Glutamatergic neuron (in vitro differentiated cells): ENCODE data around the gene AARS2. TPM values are rescaled to one million over a fixed set of nuclear protein-coding genes. Genes with fewer than 3 reads are reported as not detected.
"Not testable (repeated sequence)": the region's sequence is repeated elsewhere in the genome, so short reads cannot be mapped to it uniquely, and the experiment has no call there.

Experiments
- DNase-seq: peaks from one replicate; pipeline ENCODE4 v3.0.0; 2022
- H3K27ac Mint-ChIP-seq: one replicate; pipeline ENCODE4 v1.8.0; 2020; ENCODE audit warnings: mild to moderate bottlenecking, mixed read lengths, inconsistent platforms; ENCODE audit not compliant: unreplicated experiment
- H3K27me3 Mint-ChIP-seq: one replicate; pipeline ENCODE4 v1.8.0; 2020; ENCODE audit warnings: mild to moderate bottlenecking, moderate library complexity, mixed read lengths, inconsistent platforms; ENCODE audit not compliant: unreplicated experiment
- H3K36me3 Mint-ChIP-seq: one replicate; pipeline ENCODE4 v1.8.0; 2020; ENCODE audit warnings: mild to moderate bottlenecking, mixed read lengths, inconsistent platforms; ENCODE audit not compliant: unreplicated experiment
- H3K4me1 Mint-ChIP-seq: one replicate; pipeline ENCODE4 v1.8.0; 2020; ENCODE audit warnings: mild to moderate bottlenecking, low read depth, mixed read lengths, inconsistent platforms; ENCODE audit not compliant: unreplicated experiment
- H3K4me3 Mint-ChIP-seq: one replicate; pipeline ENCODE4 v1.8.0; 2020; ENCODE audit warnings: mild to moderate bottlenecking, mixed read lengths, inconsistent platforms; ENCODE audit not compliant: unreplicated experiment
- H3K9me3 Mint-ChIP-seq: one replicate; pipeline ENCODE4 v1.8.0; 2020; ENCODE audit warnings: mild to moderate bottlenecking, moderate library complexity, mixed read lengths, inconsistent platforms; ENCODE audit not compliant: unreplicated experiment
- CTCF ChIP-seq: fragments of 200-600 bp; sonication (generic); IDR thresholded peaks from one replicate; pipeline ENCODE4 v1.5.0; 2021; ENCODE audit not compliant: partially characterized antibody, unreplicated experiment
- total RNA-seq: library from RNA; stranded (reverse); fragmentation: NEBNext Ultra II Directional; extraction: Animal tissue kit (Norgen Biotek cat#: 25700); gene quantifications from one replicate; pipeline ENCODE4 v1.2.1, GENCODE V29; 2021; ENCODE audit not compliant: unreplicated experiment

The AARS2 gene
- total RNA-seq, 1 donor from 2014 or later = 41.7 TPM

- Mint-ChIP-seq H3K27me3 (peaks cover 2% of the 10 kb centered on the region), H3K36me3 (peaks cover 6% of the 10 kb centered on the region), H3K4me1 (no peaks in the 10 kb centered on the region), H3K27ac (no peak overlapping the region), H3K9me3 (peaks cover 2% of the 10 kb centered on the region), H3K4me3 (no peak overlapping the region)
- DNase-seq = no peak
- no peak for TF ChIP-seq CTCF
These were observed 40.2 kb upstream of the AARS2 start for GRCh38 chr6:44353336-44353735.

GRCh38 chr6:44352259-44352658 lies 39.1 kb upstream of the AARS2 start:
- no peak for DNase-seq
- H3K4me3 Mint-ChIP-seq = no peak overlapping the region
- H3K27ac Mint-ChIP-seq = no peak overlapping the region
- peaks cover 2% of the 10 kb centered on the region for H3K27me3 Mint-ChIP-seq
- H3K9me3 Mint-ChIP-seq = peaks cover 2% of the 10 kb centered on the region
- no peak for TF ChIP-seq CTCF
- H3K36me3 Mint-ChIP-seq = peaks cover 6% of the 10 kb centered on the region
- H3K4me1 Mint-ChIP-seq = no peaks in the 10 kb centered on the region

- H3K27ac Mint-ChIP-seq, H3K36me3 Mint-ChIP-seq, H3K27me3 Mint-ChIP-seq: not testable (repeated sequence)
These were observed 37.5 kb upstream of the AARS2 start for GRCh38 chr6:44350650-44350994.

GRCh38 chr6:44349904-44350649 lies 36.9 kb upstream of the AARS2 start:
- no peak overlapping the region for H3K4me3 Mint-ChIP-seq
- no peak overlapping the region for H3K27ac Mint-ChIP-seq
- H3K4me1 Mint-ChIP-seq = no peaks in the 10 kb centered on the region
- no peak for DNase-seq
- H3K36me3 Mint-ChIP-seq = no peaks in the 10 kb centered on the region
- TF ChIP-seq CTCF = no peak
- H3K27me3 Mint-ChIP-seq = no peaks in the 10 kb centered on the region
- H3K9me3 Mint-ChIP-seq = no peaks in the 10 kb centered on the region

More at GRCh38 chr6:44350650-44350994, 37.5 kb upstream of the AARS2 start:
- not testable (repeated sequence) for H3K9me3 Mint-ChIP-seq, H3K4me1 Mint-ChIP-seq, DNase-seq, H3K4me3 Mint-ChIP-seq

- H3K4me3 Mint-ChIP-seq, H3K27me3 Mint-ChIP-seq, DNase-seq, H3K4me1 Mint-ChIP-seq, H3K9me3 Mint-ChIP-seq, H3K27ac Mint-ChIP-seq, H3K36me3 Mint-ChIP-seq: not testable (repeated sequence)
These were observed 33.7 kb upstream of the AARS2 start for GRCh38 chr6:44346818-44347217.

- Mint-ChIP-seq H3K27me3 (peaks cover 4% of the 10 kb centered on the region), H3K27ac (no peak within 1 kb of the TSS), H3K9me3 (no peaks in the 10 kb centered on the region), H3K4me3 (peak within 1 kb of the TSS; percentile 21), H3K36me3 (no peaks in the 10 kb centered on the region), H3K4me1 (no peaks in the 10 kb centered on the region)
- peak; percentile 45 for DNase-seq
- TF ChIP-seq CTCF = no peak
These were observed 29.3 kb upstream of the AARS2 start, which contains the start of gene SPATS1 for GRCh38 chr6:44342489-44342888. Gene SPATS1, plus strand, starts transcription at chr6:44342650. Its CDS starts 446 bp downstream, at chr6:44343096.
